NCI-H446 treated with DMSO at 0.1 percent for 48 hours (cell line): ENCODE data around the gene DGKZ.

ENCODE experiments used
- DNase-seq: peaks from one replicate; lab custom pipeline; 2025; lab: John Stamatoyannopoulos, UW

The DGKZ gene

GRCh38 chr11:46381819-46382645 is 34.8 kb downstream of the DGKZ start:
- no peak for DNase-seq

- DNase-seq: no peak
These were observed 35.6 kb downstream of the DGKZ start for GRCh38 chr11:46382646-46383403.

GRCh38 chr11:46383404-46383758 is 36.1 kb downstream of the DGKZ start:
- no peak for DNase-seq

GRCh38 chr11:46383974-46384701 is 36.9 kb downstream of the DGKZ start:
- DNase-seq: no peak

- no peak for DNase-seq
These were observed 38.1 kb downstream of the DGKZ start for GRCh38 chr11:46385169-46386004.

- no peak for DNase-seq
These were observed 38.8 kb downstream of the DGKZ start for GRCh38 chr11:46386005-46386578.

- no peak for DNase-seq
These were observed 39.4 kb downstream of the DGKZ start for GRCh38 chr11:46386674-46387073.

- no peak for DNase-seq
These were observed 40.2 kb downstream of the DGKZ start for GRCh38 chr11:46387456-46387855.

GRCh38 chr11:46387919-46388618 is 40.8 kb downstream of the DGKZ start:
- no peak for DNase-seq

- no peak for DNase-seq
These were observed 41.6 kb downstream of the DGKZ start for GRCh38 chr11:46388619-46389449.

GRCh38 chr11:46389450-46390330 is 42.4 kb downstream of the DGKZ start:
- DNase-seq: peak; percentile 55

GRCh38 chr11:46390331-46391171 is 43.3 kb downstream of the DGKZ start:
- DNase-seq: no peak

GRCh38 chr11:46391186-46391577 is 43.9 kb downstream of the DGKZ start:
- no peak for DNase-seq

- DNase-seq: peak; percentile 43
These were observed 44.5 kb downstream of the DGKZ start, which contains the start of gene CHRM4 for GRCh38 chr11:46391578-46392420. CHRM4 (minus strand) TSS chr11:46391776; CDS start chr11:46386557, 5,219 bp downstream.

- DNase-seq: no peak
These were observed 45.4 kb downstream of the DGKZ start for GRCh38 chr11:46392421-46393230.

- DNase-seq: no peak
These were observed 46.0 kb downstream of the DGKZ start for GRCh38 chr11:46393231-46393616.
